BLaER1 (cell line): ENCODE measurements around the gene NPTN.

Experiments used
- H3K27ac ChIP-seq: shearing (Covaris generic); formaldehyde crosslinking; 2 replicates; pipeline ENCODE4 v1.8.1; 2022
- H3K27me3 ChIP-seq: shearing (Covaris generic); formaldehyde crosslinking; 2 replicates; pipeline ENCODE4 v1.8.1; 2022
- H3K36me3 ChIP-seq: shearing (Covaris generic); formaldehyde crosslinking; 2 replicates; pipeline ENCODE4 v1.8.1; 2022
- H3K4me1 ChIP-seq: shearing (Covaris generic); formaldehyde crosslinking; 2 replicates; pipeline ENCODE4 v1.8.1; 2022
- H3K4me2 ChIP-seq: shearing (Covaris generic); formaldehyde crosslinking; 2 replicates; pipeline ENCODE4 v1.8.1; 2022
- H3K4me3 ChIP-seq: shearing (Covaris generic); formaldehyde crosslinking; 2 replicates; pipeline ENCODE4 v1.8.1; 2022
- H3K9ac ChIP-seq: shearing (Covaris generic); formaldehyde crosslinking; 2 replicates; pipeline ENCODE4 v1.8.1; 2022
- H3K9me3 ChIP-seq: shearing (Covaris generic); formaldehyde crosslinking; 2 replicates; pipeline ENCODE4 v1.8.1; 2022
- H4K20me1 ChIP-seq: shearing (Covaris generic); formaldehyde crosslinking; 2 replicates; pipeline ENCODE4 v1.8.1; 2022
- Cebpa-rat ChIP-seq: shearing (Covaris generic); IDR thresholded peaks from 2 replicates; pipeline ENCODE4 v1.8.1; 2022

NPTN gene

DNA sequence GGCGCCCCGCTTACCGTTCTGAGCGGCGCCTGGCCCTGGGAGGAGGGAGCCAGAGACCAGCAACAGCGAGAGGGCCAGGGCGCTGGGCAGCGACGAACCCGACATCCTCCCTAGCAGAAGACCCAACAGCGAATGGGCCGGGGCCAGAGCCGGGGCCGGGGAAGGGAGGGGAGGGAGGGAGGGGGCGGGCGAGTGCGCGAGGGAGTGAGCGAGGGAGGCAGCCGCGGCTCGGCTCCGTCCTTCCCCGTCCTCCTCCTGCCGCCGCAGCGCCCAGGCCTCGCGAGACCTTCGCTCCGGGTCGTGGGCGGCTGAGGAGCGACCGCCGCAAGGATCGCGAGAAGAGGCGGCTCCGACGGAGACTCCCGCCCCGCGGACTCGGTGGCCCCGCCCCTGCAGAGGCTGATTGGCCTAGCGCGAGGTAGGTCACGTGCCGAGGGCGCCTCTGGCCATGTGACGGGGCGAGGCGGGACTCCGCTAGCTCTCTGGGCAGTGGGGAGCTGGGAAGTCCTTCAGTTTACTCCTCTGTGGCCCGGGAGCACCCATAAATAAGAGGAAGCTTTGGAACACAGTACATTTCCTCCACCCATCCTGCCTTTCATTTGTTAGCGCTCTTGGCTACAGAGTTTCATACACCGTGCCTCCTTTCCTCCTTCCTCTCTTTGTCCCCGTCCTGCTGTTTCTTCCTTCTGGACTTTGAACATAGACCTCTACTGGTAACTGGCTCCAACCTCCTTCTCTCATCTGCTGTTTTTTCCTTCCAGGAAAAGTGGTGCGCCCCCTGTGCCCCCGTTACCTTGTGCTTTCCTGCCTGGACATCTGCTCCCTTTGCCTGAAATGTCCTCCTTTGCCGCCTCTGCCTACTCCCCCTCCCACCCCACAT lies at the start of gene NPTN:
Gene NPTN, minus strand, starts transcription at position 279 of the 880 bp plus-strand sequence. Its CDS starts 174 bp downstream, at position 105.
- Histone ChIP-seq H3K27me3 (no peaks in the 10 kb centered on the region), H3K9ac (peak within 1 kb of the TSS; percentile 96), H3K27ac (peak within 1 kb of the TSS; percentile 88), H3K4me1 (peaks cover 55% of the 10 kb centered on the region), H3K36me3 (no peaks in the 10 kb centered on the region), H3K9me3 (no peaks in the 10 kb centered on the region), H4K20me1 (peaks cover 44% of the 10 kb centered on the region), H3K4me2 (peak within 1 kb of the TSS; percentile 96), H3K4me3 (peak within 1 kb of the TSS; percentile 91)
- TF ChIP-seq Cebpa-rat = no peak

- Histone ChIP-seq H3K9ac (no peak overlapping the region), H3K36me3 (no peaks in the 10 kb centered on the region), H3K9me3 (no peaks in the 10 kb centered on the region), H3K27ac (no peak overlapping the region), H4K20me1 (peaks cover 17% of the 10 kb centered on the region), H3K4me2 (no peak overlapping the region), H3K27me3 (no peaks in the 10 kb centered on the region), H3K4me3 (no peak overlapping the region), H3K4me1 (peaks cover 26% of the 10 kb centered on the region)
- TF ChIP-seq Cebpa-rat = no peak
These were observed 49.5 kb upstream of the NPTN start for GRCh38 chr15:73682600-73683090.

DNA sequence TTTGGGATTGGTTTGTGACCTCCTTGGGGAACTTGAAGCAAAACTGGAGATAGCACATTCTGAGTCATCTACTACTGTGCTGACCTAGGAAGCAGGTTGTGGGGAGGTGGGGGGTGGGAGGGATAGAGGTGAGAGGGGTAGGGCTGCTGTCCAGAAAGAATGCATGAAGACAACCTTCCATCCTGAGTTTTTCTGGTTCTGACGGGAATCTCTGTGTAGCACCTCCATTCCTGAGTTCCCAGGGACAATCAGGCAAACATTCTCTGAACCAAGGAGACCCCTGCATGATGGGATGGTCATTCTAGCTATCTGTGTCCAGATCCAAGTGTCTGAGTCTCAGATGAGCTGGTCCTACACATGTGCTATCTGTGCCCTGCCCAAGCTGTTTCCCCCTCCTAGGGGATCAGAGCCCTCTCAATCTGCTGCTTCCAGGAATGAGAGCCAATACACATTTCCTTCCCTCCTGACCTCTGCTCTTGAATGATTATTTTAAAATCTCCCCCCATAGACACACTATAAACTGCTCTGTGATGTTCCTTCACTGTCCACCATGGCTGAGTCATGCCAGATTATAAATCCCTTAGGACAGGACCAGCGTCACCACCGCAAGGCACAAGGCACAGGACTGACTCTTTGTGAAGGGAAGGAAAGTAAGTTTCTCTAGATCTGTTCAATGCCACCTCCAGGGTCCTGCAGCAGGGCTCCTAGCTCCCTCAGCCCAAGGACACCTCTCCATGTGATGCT lies 48.8 kb upstream of the NPTN start:
- Histone ChIP-seq H3K9me3 (no peaks in the 10 kb centered on the region), H3K36me3 (no peaks in the 10 kb centered on the region), H3K27ac (no peak overlapping the region), H3K9ac (no peak overlapping the region), H3K4me3 (no peak overlapping the region), H3K4me2 (no peak overlapping the region), H4K20me1 (peaks cover 10% of the 10 kb centered on the region), H3K4me1 (peaks cover 26% of the 10 kb centered on the region), H3K27me3 (no peaks in the 10 kb centered on the region)
- TF ChIP-seq Cebpa-rat = no peak

DNA sequence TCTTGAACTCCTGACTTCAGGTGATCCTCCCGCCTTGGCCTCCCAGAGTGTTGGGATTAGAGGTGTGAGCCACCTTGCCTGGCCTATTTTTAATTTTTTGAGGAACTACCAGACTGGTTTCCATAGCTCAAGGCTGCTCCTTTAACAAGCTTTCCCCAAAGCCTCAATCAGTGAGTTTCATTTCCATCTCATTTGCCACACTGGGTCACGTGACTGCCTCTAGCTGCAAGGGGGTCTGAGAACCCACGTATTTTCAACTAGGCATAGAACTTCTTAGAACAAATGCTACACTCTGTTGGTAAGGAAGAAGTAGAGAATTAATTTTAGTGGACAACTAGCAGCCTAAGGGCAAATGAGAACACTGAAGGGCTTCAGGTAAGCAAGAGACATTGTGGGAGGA lies 47.9 kb upstream of the NPTN start:
- TF ChIP-seq Cebpa-rat = no peak

GRCh38 chr15:73680549-73680948 lies 47.4 kb upstream of the NPTN start:
- Histone ChIP-seq H3K4me2 (no peak overlapping the region), H3K9me3 (no peaks in the 10 kb centered on the region), H3K4me1 (peaks cover 13% of the 10 kb centered on the region), H3K27ac (no peak overlapping the region), H3K4me3 (no peak overlapping the region), H3K36me3 (no peaks in the 10 kb centered on the region), H4K20me1 (no peaks in the 10 kb centered on the region), H3K9ac (no peak overlapping the region), H3K27me3 (no peaks in the 10 kb centered on the region)
- no peak for TF ChIP-seq Cebpa-rat

More for the DNA sequence above, 47.9 kb upstream of the NPTN start:
- H3K9ac ChIP-seq = no peak overlapping the region
- H3K27ac ChIP-seq = no peak overlapping the region
- H3K9me3 ChIP-seq = no peaks in the 10 kb centered on the region
- no peak overlapping the region for H3K4me3 ChIP-seq
- no peaks in the 10 kb centered on the region for H3K27me3 ChIP-seq
- H3K4me2 ChIP-seq = no peak overlapping the region
- H3K36me3 ChIP-seq = no peaks in the 10 kb centered on the region
- H3K4me1 ChIP-seq = peaks cover 18% of the 10 kb centered on the region
- H4K20me1 ChIP-seq = peaks cover 4% of the 10 kb centered on the region; the same call in 1 of the 2 replicates

DNA sequence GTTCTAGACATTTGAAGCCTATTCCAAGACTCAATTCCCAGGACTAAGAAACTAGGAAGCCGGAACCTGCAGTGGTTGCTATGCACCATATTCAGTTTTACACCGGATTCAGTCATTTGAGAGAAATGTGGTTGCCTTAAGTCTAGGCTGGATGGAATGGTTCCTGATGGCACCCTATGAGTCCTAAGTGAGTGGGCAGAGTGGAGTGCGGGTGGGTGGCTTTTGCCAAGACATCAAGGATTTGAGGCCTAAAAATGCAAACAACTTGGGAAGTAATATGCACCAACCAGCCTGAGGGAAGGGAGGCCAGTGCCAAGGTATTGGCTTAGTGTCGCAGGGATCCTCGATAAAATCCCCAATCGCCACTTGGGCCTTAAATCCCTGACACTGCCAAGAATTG lies 46.8 kb upstream of the NPTN start:
- no peak overlapping the region for H3K27ac ChIP-seq
- no peak overlapping the region for H3K9ac ChIP-seq
- no peaks in the 10 kb centered on the region for H3K27me3 ChIP-seq
- H3K4me2 ChIP-seq = no peak overlapping the region
- H3K9me3 ChIP-seq = no peaks in the 10 kb centered on the region
- no peaks in the 10 kb centered on the region for H4K20me1 ChIP-seq
- peaks cover 11% of the 10 kb centered on the region for H3K4me1 ChIP-seq
- no peak overlapping the region for H3K4me3 ChIP-seq
- TF ChIP-seq Cebpa-rat = no peak
- H3K36me3 ChIP-seq = no peaks in the 10 kb centered on the region

- Histone ChIP-seq H3K27me3 (no peaks in the 10 kb centered on the region), H3K36me3 (no peaks in the 10 kb centered on the region), H4K20me1 (no peaks in the 10 kb centered on the region), H3K4me2 (no peak overlapping the region), H3K27ac (no peak overlapping the region), H3K9ac (no peak overlapping the region), H3K9me3 (no peaks in the 10 kb centered on the region), H3K4me1 (peaks cover 11% of the 10 kb centered on the region), H3K4me3 (no peak overlapping the region)
- no peak for TF ChIP-seq Cebpa-rat
These were observed 46.0 kb upstream of the NPTN start for GRCh38 chr15:73679180-73679579.

DNA sequence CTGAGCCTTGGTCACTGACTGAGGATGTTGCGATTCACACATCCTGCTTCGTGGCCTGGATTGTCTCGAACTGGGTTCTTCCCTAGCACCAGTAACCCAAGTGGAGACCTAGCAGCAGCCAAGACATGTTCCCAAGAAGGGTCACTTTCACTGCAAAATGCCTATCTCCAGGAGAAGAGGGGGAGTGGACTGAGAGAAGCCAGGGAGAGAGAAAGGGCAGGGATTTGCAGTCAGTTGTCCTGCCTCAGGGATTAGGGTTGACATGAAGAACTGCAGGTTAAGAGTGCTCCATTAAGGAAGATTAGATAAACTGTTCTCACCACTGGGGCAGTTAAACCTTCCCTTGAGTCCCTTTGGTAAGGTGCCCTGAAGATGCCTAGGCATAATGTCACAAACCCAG lies 45.3 kb upstream of the NPTN start:
- Histone ChIP-seq H3K27me3 (no peaks in the 10 kb centered on the region), H3K4me1 (peaks cover 7% of the 10 kb centered on the region), H3K27ac (no peak overlapping the region), H4K20me1 (no peaks in the 10 kb centered on the region), H3K9ac (no peak overlapping the region), H3K4me2 (no peak overlapping the region), H3K9me3 (no peaks in the 10 kb centered on the region), H3K4me3 (no peak overlapping the region), H3K36me3 (no peaks in the 10 kb centered on the region)
- TF ChIP-seq Cebpa-rat = no peak

DNA sequence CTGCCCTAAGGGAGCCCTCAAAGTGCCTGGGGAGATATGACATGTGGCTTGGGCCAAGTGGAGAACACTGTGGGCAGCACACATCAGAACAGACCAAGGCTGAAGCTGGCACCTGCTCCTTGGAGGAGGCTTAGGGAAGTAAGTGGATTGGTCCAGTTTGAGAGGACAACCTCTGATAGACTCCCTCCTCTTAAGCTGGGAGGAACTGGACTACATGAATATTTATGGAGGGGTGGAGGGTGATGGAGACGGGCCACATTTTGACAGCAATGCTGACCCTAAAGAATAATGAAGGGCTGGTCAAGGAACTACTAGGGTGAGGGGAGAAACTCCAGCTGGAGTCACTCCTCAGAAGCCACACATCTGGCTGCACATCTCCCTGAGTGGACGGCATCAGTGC lies 44.5 kb upstream of the NPTN start:
- H4K20me1 ChIP-seq = no peaks in the 10 kb centered on the region
- H3K27me3 ChIP-seq = no peaks in the 10 kb centered on the region
- H3K27ac ChIP-seq = no peak overlapping the region
- no peak overlapping the region for H3K9ac ChIP-seq
- H3K4me2 ChIP-seq = no peak overlapping the region
- H3K36me3 ChIP-seq = no peaks in the 10 kb centered on the region
- H3K9me3 ChIP-seq = no peaks in the 10 kb centered on the region
- H3K4me1 ChIP-seq = no peaks in the 10 kb centered on the region
- TF ChIP-seq Cebpa-rat = no peak
- no peak overlapping the region for H3K4me3 ChIP-seq

DNA sequence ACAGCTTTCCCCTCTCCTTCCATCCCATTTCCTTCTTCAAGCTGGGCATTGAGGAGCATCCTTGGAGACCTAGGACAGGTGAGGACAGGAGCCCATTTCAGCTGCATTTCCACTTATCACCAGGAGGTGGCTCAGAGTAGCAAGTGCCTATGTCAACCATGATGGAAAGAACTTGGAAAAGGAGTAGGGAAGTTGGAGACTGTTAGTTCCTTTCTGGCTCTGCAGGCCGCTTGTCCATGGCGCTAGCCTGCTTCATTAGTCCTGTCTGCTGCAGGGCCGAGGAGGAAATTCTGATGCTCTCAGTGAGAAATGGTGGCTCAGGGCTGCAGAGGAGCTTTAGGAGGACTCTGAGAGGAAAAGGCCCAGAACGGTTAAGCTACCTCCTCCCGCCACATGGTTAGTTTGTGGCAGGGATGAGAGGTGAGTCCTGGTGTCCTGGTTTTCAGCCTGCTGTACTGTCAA lies 44.0 kb upstream of the NPTN start:
- Histone ChIP-seq H3K9me3 (peaks cover 5% of the 10 kb centered on the region), H4K20me1 (no peaks in the 10 kb centered on the region), H3K4me2 (no peak overlapping the region), H3K27me3 (no peaks in the 10 kb centered on the region), H3K27ac (no peak overlapping the region), H3K9ac (no peak overlapping the region), H3K4me1 (no peaks in the 10 kb centered on the region), H3K36me3 (no peaks in the 10 kb centered on the region), H3K4me3 (no peak overlapping the region)
- no peak for TF ChIP-seq Cebpa-rat
